Neural cell (in vitro differentiated cells): ENCODE data around the gene JAZF1.

Experiments used
- EP300 ChIP-seq: fragments of 450-650 bp; conservative IDR thresholded peaks from 2 replicates; pipeline ENCODE4 v1.6.1; 2014; ENCODE audit warnings: antibody characterized with exemption, mild to moderate bottlenecking, moderate library complexity; ENCODE audit not compliant: poor library complexity, severe bottlenecking
- EZH2 ChIP-seq: fragments of 200-600, 300-800 bp; shearing (Covaris generic), sonication (generic); IDR thresholded peaks from 2 replicates; pipeline ENCODE4 v1.6.1; 2014; ENCODE audit warnings: antibody characterized with exemption, low read length, borderline replicate concordance, mild to moderate bottlenecking; ENCODE audit not compliant: insufficient read depth, poor library complexity, severe bottlenecking
- POLR2AphosphoS5 ChIP-seq: IDR thresholded peaks from 2 replicates; pipeline ENCODE4 v1.6.1; 2012
- TAF1 ChIP-seq: IDR thresholded peaks from 2 replicates; pipeline ENCODE4 v1.6.1; 2012; ENCODE audit warnings: low read depth
- TF ChIP-seq, protein P1 (sequence below): fragments of 450-650 bp; IDR thresholded peaks from 2 replicates; pipeline ENCODE4 v1.5.1; 2014; ENCODE audit warnings: antibody characterized with exemption, mild to moderate bottlenecking, moderate library complexity; ENCODE audit not compliant: poor library complexity, severe bottlenecking

DNA sequence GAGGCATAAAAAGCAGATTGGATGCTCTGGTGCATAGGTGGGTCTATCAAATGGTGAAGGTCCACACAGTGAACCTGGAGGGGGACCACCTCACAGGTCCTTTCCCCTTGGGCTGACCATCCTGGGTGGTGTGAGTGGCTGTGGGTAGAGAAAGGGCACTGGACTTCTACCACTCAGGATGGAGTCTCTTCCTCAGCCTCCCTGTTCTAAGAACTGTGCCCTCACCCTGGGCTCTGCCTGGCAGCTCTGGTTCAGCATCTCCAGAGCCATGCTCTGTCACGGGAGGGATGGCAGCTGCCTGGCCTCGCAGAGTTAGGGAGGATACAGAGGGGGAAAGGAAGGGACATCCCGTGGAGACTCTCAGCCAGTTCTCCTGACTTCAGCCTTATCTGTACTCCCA lies 318.8 kb downstream of the JAZF1 start:
- TF ChIP-seq, protein P1, sequence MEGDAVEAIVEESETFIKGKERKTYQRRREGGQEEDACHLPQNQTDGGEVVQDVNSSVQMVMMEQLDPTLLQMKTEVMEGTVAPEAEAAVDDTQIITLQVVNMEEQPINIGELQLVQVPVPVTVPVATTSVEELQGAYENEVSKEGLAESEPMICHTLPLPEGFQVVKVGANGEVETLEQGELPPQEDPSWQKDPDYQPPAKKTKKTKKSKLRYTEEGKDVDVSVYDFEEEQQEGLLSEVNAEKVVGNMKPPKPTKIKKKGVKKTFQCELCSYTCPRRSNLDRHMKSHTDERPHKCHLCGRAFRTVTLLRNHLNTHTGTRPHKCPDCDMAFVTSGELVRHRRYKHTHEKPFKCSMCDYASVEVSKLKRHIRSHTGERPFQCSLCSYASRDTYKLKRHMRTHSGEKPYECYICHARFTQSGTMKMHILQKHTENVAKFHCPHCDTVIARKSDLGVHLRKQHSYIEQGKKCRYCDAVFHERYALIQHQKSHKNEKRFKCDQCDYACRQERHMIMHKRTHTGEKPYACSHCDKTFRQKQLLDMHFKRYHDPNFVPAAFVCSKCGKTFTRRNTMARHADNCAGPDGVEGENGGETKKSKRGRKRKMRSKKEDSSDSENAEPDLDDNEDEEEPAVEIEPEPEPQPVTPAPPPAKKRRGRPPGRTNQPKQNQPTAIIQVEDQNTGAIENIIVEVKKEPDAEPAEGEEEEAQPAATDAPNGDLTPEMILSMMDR, result no peak
- no peak for TF ChIP-seq EZH2
- TF ChIP-seq TAF1, result no peak
- TF ChIP-seq POLR2AphosphoS5, result no peak
- TF ChIP-seq EP300, result no peak
